Activated CD4-positive, alpha-beta T cell treated with anti-CD3 and anti-CD28 coated beads for 24 hours (primary cell): Measurements from ENCODE around the gene SCAF11.

Experiments used
- DNase-seq, 2 donors: peaks; one replicate each; pipeline ENCODE4 v3.0.0-alpha.2; 2020; ENCODE audit warnings: low read depth in 2 of 2

SCAF11 gene

GRCh38 chr12:45913631-45914030 is 76.7 kb downstream of the SCAF11 start:
- DNase-seq = no peak

GRCh38 chr12:45912774-45913173 is 77.6 kb downstream of the SCAF11 start:
- DNase-seq = no peak

- DNase-seq = no peak
Measured at GRCh38 chr12:45909041-45909713, 81.2 kb downstream of the SCAF11 start.

- no peak for DNase-seq
Measured at GRCh38 chr12:45907955-45908354, 82.4 kb downstream of the SCAF11 start.

- no peak for DNase-seq
Measured at GRCh38 chr12:45898094-45898493, 92.3 kb downstream of the SCAF11 start.

GRCh38 chr12:45895961-45896360 is 94.4 kb downstream of the SCAF11 start:
- DNase-seq = no peak

- no peak for DNase-seq
Measured at GRCh38 chr12:45893240-45893639, 97.1 kb downstream of the SCAF11 start.

GRCh38 chr12:45890276-45890675 is 100.1 kb downstream of the SCAF11 start:
- no peak for DNase-seq

GRCh38 chr12:45887544-45887943 is 102.8 kb downstream of the SCAF11 start:
- no peak for DNase-seq

- no peak for DNase-seq
Measured at GRCh38 chr12:45886685-45887084, 103.7 kb downstream of the SCAF11 start.

GRCh38 chr12:45883187-45883586 is 107.2 kb downstream of the SCAF11 start:
- no peak for DNase-seq

- no peak for DNase-seq
Measured at GRCh38 chr12:45880533-45880932, 109.8 kb downstream of the SCAF11 start.

- no peak for DNase-seq
Measured at GRCh38 chr12:45879363-45879895, 110.9 kb downstream of the SCAF11 start.

GRCh38 chr12:45878630-45879255 is 111.6 kb downstream of the SCAF11 start:
- DNase-seq = no peak

GRCh38 chr12:45877069-45877468 is 113.3 kb downstream of the SCAF11 start:
- no peak for DNase-seq

- DNase-seq = no peak
Measured at GRCh38 chr12:45872446-45872845, 117.9 kb downstream of the SCAF11 start.
